Measurements from ENCODE around the gene ACTRT2. TPM values are rescaled to one million over a fixed set of nuclear protein-coding genes. Genes with fewer than 3 reads are reported as not detected.

Gene ACTRT2
- total and polyA plus RNA-seq, 2 of the 8 experiments (the other 6 are each of a cell fraction or from before 2014, with no cell fraction given): not detected

DNA sequence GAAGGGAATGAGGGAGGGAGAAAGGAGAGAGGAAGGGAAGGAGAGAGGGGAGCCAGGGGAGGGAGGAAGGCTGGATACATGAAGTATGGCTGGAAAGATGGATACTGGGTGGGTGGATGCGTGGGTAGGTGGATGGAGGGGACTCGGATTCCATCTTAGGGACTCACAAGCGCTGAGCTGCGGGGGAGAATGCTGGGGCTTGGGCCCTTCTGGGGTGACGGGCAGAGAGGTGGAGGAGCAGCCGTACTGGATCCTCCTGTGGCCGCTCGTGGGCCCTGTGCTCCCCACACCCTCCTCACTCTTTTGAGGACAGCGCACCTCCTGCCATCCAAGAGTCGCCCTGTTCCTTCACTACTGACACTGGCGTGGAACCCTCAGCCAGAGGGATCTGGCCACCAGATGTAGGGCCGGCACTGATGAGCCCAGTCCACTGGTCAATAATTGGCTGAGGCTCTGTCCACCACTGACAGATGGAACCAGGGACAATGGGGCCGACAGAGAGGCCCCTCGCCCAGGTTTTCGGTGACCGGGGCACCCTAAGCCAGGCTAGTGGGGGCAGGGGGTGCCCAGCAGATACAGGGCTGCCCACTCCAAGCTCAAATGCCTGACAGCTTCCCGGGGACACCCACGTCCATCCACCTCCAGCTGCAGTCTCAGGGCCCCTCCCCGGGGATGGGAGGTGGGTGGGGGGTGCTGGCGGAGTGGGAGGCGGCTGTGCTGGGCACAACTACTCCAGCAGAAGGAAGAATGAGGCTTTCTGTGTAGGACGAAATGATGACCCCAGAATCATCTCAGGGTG, 4.4 kb upstream of the ACTRT2 start:
- Histone ChIP-seq H3K56ac (replicated peaks; ENCODE audit: insufficient read length, low read depth, low read length) (no peak overlapping the region), H4K5ac (ENCODE audit: insufficient read length, low read depth, low read length) (no peak overlapping the region), H3K4ac (replicated peaks; ENCODE audit: insufficient read length, low read depth, low read length) (no peak overlapping the region), H3K79me2 (ENCODE audit: control insufficient read depth in 1 of 2, insufficient read depth in 2 of 2, low read length in 2 of 2) (no peaks in the 10 kb centered on the region), H3K18ac (ENCODE audit: extremely low read depth, low read length) (no peak overlapping the region), H3K27me3 (replicated peaks in 1 of 4; ENCODE audit: control insufficient read depth in 3 of 4, extremely low read depth in 1 of 4, insufficient read depth in 3 of 4, low read length in 3 of 4) (peaks cover 0 to 4% (median 0%) of the 10 kb centered on the region in 4 experiments; a peak in 3 of 7 replicates), H4K8ac (ENCODE audit: extremely low read depth, insufficient read depth, low read length) (no peak overlapping the region), H3K23me2 (ENCODE audit: low read depth, low read length) (no peaks in the 10 kb centered on the region), H3K4me1 (replicated peaks in 1 of 4; ENCODE audit: control insufficient read depth in 3 of 4, insufficient read depth in 4 of 4, low read length in 3 of 4) (peaks cover 0 to 14% (median 0%) of the 10 kb centered on the region in 4 experiments; a peak in 1 of 7 replicates), H3K9me3 (ENCODE audit: insufficient read depth in 2 of 2, low read depth in 1 of 2, low read length in 1 of 2) (peaks cover 51 to 93% of the 10 kb centered on the region in 2 experiments; a peak in 3 of 4 replicates), H3K4me2 (ENCODE audit: insufficient read depth in 1 of 2, low read depth in 2 of 2, low read length in 2 of 2) (no peak overlapping the region), H3K9ac (replicated peaks in 1 of 4; ENCODE audit: extremely low read depth in 1 of 4, low read depth in 3 of 4, low read length in 3 of 4) (no peak overlapping the region), H3K27ac (ENCODE audit: low read depth, low read length) (no peak overlapping the region), H2AK5ac (ENCODE audit: low read depth, low read length) (no peak overlapping the region), H3K4me3 (ENCODE audit: extremely low read depth in 1 of 4, insufficient read depth in 2 of 4, low read depth in 3 of 4, low read length in 4 of 4) (no peak overlapping the region), H2AFZ (ENCODE audit: low read length) (no peak overlapping the region), H3K36me3 (ENCODE audit: control insufficient read depth in 2 of 4, insufficient read depth in 4 of 4, low read length in 3 of 4) (no peaks in the 10 kb centered on the region), H2BK12ac (ENCODE audit: low read depth, low read length) (no peak overlapping the region), H3K14ac (ENCODE audit: insufficient read length) (no peak overlapping the region), H3K79me1 (ENCODE audit: low read depth, low read length) (no peaks in the 10 kb centered on the region), H2BK20ac (ENCODE audit: low read length) (no peak overlapping the region), H2BK15ac (ENCODE audit: low read length) (no peak overlapping the region), H4K91ac (replicated peaks; ENCODE audit: insufficient read length, low read length) (no peak overlapping the region), H4K20me1 (replicated peaks in 1 of 2; ENCODE audit: control insufficient read depth in 1 of 2, insufficient read depth in 2 of 2, low read length in 2 of 2) (no peaks in the 10 kb centered on the region), H2BK120ac (replicated peaks; ENCODE audit: low read depth, low read length) (no peak overlapping the region), H2BK5ac (ENCODE audit: low read depth, low read length) (no peak overlapping the region), H3K23ac (ENCODE audit: insufficient read length) (no peak overlapping the region)
- POLR2A ChIA-PET (ENCODE audit: partially characterized antibody): interaction anchor here (0.7 kb wide), 1 partner anchor 108 kb away, joined by 3 read pairs; no protein-coding TSS in a partner anchor
- FAIRE-seq: no peak
- CTCF ChIA-PET (ENCODE audit: partially characterized antibody): interaction anchor here (1.0 kb wide), 1 partner anchor 11 kb away, joined by 3 read pairs; no protein-coding TSS in a partner anchor
- no peak for DNase-seq (ENCODE audit: low read depth in 1 of 2, low spot score in 2 of 2)
- WGBS, 2 experiments (ENCODE audit: extremely low coverage in 1 of 2, insufficient coverage in 1 of 2, insufficient read length in 1 of 2, insufficient replicate concordance in 2 of 2, low coverage in 1 of 2, low lambda C conversion rate in 2 of 2, missing lambda C conversion rate in 1 of 2): 89% methylated on average over 13 of the region's 22 CpGs; no CpG with 5 or more reads in 1 of the 2 experiments
- TF ChIP-seq SUZ12 (IDR thresholded peaks at IDR 0.05; ENCODE audit: low read length): no peak
- TF ChIP-seq, protein P1, sequence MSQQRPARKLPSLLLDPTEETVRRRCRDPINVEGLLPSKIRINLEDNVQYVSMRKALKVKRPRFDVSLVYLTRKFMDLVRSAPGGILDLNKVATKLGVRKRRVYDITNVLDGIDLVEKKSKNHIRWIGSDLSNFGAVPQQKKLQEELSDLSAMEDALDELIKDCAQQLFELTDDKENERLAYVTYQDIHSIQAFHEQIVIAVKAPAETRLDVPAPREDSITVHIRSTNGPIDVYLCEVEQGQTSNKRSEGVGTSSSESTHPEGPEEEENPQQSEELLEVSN (IDR thresholded peaks at IDR 0.05): no peak
- TF ChIP-seq JUND (IDR thresholded peaks at IDR 0.05; ENCODE audit: low read length): no peak
- TF ChIP-seq POLR2A (IDR thresholded peaks at IDR 0.05; ENCODE audit: control extremely low read depth in 1 of 2, low read depth in 2 of 2, low read length in 2 of 2): no peak
- TF ChIP-seq HDAC6 (IDR thresholded peaks at IDR 0.05; ENCODE audit: low read depth, low read length): no peak
- TF ChIP-seq, protein P2, sequence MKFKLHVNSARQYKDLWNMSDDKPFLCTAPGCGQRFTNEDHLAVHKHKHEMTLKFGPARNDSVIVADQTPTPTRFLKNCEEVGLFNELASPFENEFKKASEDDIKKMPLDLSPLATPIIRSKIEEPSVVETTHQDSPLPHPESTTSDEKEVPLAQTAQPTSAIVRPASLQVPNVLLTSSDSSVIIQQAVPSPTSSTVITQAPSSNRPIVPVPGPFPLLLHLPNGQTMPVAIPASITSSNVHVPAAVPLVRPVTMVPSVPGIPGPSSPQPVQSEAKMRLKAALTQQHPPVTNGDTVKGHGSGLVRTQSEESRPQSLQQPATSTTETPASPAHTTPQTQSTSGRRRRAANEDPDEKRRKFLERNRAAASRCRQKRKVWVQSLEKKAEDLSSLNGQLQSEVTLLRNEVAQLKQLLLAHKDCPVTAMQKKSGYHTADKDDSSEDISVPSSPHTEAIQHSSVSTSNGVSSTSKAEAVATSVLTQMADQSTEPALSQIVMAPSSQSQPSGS (IDR thresholded peaks at IDR 0.05; ENCODE audit: low read length): no peak
- no peak for TF ChIP-seq SP1 (IDR thresholded peaks at IDR 0.05; ENCODE audit: low read depth, low read length)
- TF ChIP-seq EP300 (IDR thresholded peaks at IDR 0.05; ENCODE audit: borderline replicate concordance in 1 of 2, low read depth in 2 of 2, low read length in 2 of 2): no peak
- TF ChIP-seq EGR1 (IDR thresholded peaks at IDR 0.05; ENCODE audit: borderline replicate concordance, low read depth, low read length): no peak

Measured in H1 (cell line).